Measurements from ENCODE around the gene GATA3. TPM values are rescaled to one million over a fixed set of nuclear protein-coding genes. Genes with fewer than 3 reads are reported as not detected.
"Not testable (repeated sequence)": the region's sequence is repeated elsewhere in the genome, so short reads cannot be mapped to it uniquely, and the experiment has no call there.

Gene GATA3
- total RNA-seq = 1.7 and 2.5 TPM in 2 replicates

DNA sequence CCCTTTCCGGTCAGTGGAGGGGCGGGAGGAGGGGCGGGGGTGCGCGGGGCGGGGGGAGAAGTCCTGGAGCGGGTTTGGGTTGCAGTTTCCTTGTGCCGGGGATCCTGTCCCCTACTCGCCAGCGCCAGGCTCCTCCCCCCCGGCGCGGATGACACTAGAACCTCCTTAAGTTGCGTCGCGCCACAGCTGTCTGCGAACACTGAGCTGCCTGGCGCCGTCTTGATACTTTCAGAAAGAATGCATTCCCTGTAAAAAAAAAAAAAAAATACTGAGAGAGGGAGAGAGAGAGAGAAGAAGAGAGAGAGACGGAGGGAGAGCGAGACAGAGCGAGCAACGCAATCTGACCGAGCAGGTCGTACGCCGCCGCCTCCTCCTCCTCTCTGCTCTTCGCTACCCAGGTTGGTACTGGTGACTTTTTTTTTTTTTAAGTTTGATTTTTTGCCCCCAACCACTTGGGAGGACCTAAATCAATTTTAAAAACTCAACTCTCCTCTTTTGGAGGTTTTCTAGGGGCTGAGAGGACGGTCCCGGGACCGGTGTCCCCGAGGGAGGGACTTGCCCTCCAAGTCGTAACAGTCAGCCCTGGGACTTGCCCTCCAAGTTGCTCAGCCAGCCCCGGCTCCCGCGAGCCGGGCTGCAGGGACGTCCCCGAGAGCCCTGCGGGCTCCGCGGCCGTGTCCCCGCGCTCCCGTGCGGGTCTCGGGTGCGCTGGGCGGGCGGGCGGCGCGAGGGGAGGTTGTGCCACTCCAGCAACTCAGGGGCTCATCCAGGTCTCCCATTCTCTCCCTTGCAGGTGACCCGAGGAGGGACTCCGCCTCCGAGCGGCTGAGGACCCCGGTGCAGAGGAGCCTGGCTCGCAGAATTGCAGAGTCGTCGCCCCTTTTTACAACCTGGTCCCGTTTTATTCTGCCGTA lies at the start of gene GATA3:
GATA3 (plus strand) TSS at position 195 of the 914 bp plus-strand sequence. CDS start 968 bp downstream, outside the sequence.
- no peak for DNase-seq (ENCODE audit: extremely low read depth, low read depth, low spot score)

DNA sequence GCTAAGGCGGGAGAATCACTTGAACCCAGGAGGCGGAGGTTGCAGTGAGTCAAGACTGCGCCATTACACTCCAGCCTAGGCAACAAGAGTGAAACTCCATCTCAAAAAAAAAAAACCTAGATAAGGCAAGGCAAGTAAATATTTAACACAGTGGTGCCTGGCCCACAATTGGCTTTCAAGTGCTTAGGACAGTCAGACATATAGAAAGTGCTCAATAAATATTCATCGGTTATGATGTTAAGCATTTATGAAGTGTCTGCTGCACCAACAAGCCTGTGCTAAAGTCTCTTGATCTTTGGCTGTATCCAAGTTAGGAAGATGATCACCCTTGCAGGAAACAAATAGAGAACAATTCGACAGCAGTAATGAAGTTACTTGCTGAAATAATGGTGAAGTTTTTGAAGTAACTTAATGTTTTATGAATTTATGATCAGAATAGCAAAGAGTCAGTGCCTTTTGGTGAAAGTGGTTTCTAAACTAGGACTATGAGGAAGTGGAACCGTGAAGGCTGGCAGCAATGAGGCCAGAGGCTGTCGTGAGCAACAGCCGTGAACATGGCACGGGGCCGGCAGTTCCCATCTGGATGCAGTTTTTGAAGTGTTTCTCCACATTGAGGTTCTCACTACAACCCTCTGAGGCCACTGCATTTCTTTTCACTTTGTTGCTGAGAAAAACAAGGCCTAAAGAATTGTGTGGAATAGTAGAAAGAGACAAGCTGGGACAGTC lies 48.1 kb upstream of the GATA3 start:
- no peak for DNase-seq (ENCODE audit: extremely low read depth, low read depth, low spot score)

DNA sequence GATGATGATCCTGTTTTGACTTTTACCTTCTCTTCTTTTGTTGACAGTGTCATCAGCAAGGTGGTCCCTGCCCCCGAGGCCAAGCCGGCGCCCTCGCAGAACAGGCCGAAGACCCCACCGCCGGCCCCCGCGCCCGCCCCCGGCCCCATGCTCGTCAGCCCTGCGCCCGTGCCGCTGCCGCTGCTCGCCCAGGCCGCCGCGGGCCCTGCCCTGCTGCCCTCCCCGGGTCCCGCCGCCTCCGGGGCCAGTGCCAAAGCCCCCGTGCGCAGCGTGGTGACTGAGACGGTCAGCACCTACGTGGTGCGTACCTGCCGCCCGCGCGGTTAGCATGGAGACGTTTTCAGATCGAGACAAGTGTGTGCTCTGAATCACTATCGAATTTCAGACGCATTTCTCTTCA lies 45.5 kb upstream of the GATA3 start:
- DNase-seq (ENCODE audit: extremely low read depth, low read depth, low spot score) = no peak

DNA sequence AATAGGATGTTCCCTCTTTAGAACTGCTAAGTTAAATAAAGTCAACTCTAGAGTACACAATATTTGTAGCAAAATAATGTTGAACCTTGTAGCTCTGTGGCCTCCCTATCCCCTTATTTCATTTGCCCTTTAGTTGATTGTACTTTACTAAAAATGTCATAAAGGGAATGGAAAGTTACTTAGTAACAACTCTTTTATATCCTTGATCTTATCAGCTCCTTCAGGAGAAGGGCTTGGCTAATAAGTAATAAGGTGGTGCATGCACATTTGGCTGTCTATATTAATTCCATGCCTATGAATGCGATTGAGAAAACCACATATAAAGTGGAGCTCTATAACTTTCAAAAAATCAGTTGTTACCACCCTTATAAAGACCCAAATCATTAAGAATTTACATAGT lies 41.5 kb upstream of the GATA3 start:
- no peak for DNase-seq (ENCODE audit: extremely low read depth, low read depth, low spot score)

DNA sequence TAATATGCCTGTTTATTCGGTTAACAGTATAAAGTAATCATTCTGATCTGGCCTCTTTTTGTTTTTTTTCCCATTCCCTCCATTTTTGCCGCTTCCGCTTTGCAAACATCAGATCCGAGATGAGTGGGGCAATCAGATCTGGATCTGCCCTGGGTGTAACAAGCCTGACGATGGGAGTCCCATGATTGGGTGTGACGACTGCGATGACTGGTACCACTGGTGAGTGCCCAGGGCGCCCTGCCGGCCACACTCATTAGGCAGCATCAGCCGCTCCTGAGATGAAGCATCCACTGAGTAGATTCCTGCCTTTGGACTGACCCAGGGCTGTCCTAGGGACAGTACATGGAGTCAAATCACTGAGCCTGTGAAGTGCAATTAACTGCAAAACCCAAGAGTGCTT lies 40.9 kb upstream of the GATA3 start:
- DNase-seq (ENCODE audit: extremely low read depth, low read depth, low spot score) = no peak

DNA sequence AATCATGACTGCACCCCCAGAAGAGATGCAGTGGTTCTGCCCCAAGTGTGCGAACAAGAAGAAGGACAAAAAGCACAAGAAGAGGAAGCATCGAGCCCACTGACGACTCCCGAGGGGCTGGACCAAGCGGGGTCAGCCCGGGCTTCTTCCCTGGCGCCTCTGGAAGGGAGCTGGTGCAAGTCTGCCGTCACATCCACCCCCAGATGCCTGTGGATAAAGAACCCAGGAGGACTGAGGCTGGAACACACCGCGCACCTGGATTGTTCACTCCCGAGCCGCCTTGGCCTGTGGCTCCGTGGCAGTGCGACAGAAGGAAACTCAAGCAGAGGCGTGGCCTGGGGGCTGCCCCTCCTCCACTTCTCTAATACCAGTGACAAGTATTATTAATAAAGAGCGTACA lies 39.8 kb upstream of the GATA3 start:
- DNase-seq (ENCODE audit: extremely low read depth, low read depth, low spot score) = no peak

DNA sequence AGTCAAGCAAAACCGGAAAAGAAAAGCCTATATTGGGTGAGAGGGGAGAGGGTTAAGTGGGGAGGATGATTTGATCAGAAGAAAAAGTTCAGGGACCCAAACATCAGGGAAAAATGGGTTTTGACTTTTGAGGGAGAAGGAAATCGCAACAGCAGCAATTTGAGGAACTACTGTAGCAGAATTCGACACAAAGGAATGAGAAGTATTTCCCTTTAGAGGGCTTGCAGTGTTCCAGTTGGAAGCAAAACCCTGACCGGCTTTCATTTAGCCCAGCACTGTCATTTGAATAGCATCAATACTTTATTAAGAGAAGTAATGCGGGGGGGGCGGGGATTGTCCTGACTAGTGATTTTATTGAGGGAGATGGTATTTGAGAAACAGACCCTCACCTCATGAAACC lies 37.2 kb upstream of the GATA3 start:
- DNase-seq (ENCODE audit: extremely low read depth, low read depth, low spot score) = no peak

DNA sequence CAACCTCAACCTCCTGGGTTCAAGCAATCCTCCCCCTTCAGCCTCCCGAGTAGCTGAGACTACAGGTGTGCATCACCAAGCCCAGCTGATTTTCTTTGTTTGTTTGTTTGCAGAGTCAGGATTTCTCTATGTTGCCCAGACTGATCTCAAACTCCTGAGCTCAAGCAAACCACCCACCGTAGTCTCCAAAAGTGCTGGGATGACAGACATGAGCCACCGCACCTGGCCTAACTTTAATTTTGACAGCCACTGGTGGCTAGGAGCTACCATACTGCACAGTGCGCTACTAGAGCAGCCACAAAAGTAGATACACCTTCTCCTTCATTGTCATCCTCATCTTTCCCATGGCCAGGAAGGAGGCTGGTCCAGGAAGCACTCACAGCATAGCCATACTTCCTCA lies 31.2 kb upstream of the GATA3 start:
- DNase-seq (ENCODE audit: extremely low read depth, low read depth, low spot score) = no peak

DNA sequence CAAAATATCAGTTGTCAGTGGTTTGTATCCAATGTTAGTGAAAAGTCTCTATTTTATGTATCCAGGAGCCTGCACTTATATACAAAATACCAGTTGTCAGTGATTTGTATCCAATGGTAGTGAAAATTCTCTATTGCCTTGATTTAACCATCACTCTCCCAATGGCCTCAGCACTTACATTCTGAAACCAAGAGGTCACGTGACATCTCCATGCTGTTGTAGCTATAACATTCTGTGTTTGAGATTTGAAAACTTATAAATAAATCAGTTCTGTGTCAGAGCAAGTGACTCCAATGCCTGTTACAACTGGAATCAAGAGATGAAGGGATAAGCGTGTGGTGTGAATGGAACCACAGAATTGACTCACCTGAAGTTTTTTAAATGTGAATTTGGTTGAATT lies 30.6 kb upstream of the GATA3 start:
- DNase-seq (ENCODE audit: extremely low read depth, low read depth, low spot score) = no peak

DNA sequence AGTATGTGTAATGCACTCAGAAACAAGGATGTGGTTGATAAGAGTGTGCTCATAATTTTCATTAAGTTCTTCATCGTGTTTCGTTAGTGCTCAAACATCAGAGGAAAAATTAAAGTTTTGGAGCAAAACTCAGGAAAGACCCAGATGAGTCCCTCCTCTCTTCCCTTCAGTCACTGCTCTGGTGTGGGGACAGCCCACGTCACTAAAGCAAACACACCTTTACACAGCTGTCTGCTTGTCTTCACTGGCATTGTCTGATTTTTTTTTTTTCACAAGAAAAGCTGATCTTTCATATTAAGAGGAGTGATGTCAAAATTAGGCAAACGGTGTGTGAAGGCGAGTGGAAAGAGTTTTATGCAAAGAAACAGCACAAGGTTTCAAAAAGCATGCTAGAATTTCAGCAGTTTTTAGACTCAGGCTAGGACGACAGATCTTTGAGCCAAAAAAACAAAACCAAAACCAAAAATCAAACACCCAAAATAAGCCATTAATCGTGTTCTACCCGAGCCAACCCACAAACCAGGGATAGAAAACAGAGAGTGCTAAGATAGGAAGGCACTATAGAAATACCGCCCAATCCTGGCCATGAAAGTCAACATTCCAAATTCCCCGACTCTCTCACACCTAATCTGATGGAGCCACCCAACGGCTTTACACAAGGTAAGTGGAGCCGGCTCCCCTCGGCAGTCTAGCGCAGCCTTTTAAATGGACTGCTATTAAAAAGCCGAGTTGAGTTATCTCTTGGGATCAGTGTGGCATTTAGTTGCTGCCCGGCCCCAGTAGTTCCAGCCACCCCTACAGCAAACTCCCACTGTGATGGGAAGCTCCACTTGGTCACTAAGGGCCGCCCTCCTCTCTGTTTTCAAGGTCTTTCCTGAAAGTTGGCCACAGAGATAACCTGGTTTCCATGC lies 27.9 kb upstream of the GATA3 start:
- DNase-seq (ENCODE audit: extremely low read depth, low read depth, low spot score) = no peak

DNA sequence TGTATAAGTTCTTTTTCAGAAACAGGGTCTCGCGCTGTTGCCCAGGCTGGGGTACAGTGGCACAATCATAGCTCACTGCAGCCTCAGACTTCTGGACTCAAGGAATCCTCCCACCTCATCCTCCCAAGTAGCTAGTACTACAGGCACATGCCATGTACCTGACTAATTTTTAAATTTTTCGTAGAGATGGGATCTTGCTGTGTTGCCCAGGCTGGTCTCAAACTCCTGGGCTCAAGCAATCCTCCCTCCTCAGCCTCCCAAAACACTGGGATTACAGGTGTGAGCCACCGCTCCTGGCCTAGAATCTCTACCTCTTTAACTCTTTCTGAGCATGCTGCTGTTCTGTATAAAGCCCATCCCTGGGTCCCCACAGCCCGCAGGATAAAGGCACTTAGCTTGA lies 23.3 kb upstream of the GATA3 start:
- not testable (repeated sequence) for DNase-seq (ENCODE audit: extremely low read depth, low read depth, low spot score)

DNA sequence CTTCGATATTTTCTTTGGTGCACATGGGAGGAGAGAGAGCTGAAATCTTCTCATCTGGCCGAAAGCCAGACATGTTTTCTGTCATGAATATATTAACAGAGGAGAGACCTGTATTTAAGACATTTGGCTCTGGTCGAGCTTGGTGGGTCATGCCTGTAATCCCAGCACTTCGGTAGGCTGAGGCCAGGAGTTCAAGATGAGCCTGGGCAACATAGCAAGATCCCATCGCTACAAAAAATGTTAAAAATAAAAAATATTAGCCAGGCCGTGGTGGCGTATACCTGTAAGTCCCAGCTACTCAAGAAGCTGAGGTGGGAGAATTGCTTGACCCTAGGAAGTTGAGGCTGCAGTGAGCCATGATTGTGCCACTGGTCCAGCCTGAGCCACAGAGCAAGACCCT lies 21.9 kb upstream of the GATA3 start:
- DNase-seq (ENCODE audit: extremely low read depth, low read depth, low spot score) = no peak

DNA sequence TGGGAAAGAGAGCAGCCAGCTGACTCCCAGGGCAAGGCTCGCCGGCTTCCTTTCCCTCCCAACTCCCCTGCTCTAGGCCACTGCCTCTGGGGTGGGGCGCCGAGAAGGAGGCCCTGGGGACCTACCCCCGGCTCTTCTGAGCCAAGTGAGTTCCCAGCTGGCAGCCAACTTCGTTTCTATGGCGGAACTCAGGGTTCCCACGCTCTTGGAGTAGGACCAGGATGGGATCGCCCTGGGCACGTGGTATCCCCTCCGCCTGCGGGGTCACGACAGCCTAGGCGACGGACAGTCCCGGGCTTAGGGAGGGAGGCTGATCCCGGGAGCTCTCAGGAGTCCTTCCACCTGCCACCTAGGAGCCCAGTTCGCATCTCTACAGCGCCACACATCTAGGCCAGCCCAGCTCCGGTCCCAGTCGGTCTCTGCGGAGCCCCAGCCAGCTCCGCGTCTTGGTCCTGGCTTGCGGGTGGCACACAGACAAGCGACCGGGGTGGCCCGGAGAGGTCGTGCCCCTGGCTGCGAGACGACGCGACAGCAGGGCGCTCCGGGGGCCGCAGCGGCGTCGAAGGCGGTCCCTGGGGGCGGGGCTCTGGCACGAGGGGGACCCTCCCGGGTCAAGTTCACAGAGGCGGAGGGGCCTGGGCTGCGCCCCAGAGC lies 20.5 kb upstream of the GATA3 start:
- DNase-seq (ENCODE audit: extremely low read depth, low read depth, low spot score) = no peak

DNA sequence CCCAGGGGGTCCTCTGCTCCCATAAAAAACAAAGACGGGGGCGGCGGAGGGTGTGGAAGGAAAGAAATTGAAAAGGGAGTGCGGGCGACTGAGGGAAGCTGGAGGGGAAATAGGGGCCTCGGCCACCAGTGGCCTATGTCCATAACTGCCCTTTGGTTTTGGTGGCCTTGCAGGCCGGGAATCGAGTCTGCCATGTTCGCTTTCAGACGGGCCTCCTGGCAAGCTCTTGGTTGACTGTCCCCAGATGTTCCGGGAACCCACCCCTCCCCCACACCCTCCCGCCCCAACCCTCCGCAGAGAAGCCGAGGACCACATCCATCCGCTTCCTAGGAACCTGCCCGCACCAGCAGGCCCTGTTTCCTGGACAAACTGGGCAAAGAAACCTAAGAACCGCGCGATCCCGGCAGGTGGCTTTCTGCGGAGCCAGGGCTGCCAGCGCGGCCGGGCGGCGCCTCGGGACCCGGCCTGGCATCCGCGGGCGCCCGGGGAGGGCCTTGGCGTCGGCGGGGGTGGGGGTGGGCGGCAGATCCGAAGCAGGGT lies 20.0 kb upstream of the GATA3 start:
- no peak for DNase-seq (ENCODE audit: extremely low read depth, low read depth, low spot score)

DNA sequence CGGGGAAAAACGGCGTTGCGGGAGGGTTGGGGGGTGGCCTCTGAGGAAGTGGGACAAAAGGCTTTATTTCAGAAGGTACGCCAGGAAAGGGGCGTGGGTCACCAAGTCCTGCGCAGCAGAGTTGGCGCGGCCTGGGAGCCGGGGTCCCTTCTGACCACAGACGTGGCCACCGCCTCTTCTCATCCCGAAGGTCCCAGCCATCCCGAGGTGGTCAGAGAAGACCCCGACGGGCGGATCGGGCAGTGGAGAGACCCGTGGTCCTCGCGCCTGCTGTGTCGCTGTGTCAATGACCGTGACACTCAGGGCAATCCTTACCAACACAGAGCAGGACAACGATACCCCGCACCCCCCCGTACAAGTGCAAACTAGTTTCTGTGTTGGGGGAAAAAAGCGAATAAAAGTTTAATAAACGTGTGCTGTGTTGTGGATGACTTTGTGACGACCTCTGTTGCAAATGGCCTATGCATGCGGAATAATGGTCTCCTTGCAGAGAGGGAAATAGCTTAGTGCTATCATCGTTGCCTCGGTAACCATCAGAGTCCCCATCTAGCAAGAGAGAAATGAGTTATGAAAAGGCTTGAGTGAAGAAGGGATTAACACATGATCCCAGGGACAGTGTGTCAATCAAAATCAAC lies 19.4 kb upstream of the GATA3 start:
- no peak for DNase-seq (ENCODE audit: extremely low read depth, low read depth, low spot score)

DNA sequence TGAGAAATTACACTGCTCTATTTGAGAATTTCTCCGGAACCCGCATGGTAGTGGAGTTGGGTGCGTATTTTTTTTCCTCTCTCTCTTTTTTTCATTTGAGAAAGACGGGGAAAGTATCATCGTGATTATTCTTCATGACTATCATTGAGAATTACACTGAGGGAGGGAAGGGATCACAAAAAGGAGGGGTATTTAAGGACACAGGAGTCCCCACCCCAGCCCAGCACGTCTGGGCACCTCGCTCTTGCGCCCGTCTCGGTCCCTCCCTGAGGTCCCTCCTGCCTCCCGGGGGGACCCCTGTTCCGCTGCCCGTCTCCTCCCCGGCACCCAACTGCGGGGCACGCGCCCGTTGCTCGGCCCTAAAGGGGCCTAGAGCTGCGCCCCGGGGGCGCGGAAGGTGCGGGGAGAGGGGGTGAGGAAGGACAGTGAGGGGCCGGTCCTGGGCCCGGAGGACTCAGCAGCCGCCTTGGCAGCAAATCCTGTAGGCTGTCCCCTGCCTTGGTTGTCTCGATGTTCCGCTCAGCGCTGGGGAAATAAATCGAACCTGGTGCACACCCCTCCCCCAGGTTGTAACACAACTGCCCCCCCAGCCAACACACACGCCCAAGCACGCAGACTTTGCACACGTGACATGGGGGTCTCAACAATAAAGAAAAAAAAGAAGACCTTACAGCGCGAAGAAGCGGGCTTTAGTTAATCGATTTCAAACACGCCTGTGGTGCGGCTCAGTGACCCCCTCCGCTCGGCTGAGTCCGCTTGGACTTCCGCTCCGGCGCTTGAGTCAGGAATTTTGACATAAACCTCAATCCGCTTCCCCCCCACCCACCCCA lies 18.6 kb upstream of the GATA3 start:
- DNase-seq (ENCODE audit: extremely low read depth, low read depth, low spot score) = no peak

DNA sequence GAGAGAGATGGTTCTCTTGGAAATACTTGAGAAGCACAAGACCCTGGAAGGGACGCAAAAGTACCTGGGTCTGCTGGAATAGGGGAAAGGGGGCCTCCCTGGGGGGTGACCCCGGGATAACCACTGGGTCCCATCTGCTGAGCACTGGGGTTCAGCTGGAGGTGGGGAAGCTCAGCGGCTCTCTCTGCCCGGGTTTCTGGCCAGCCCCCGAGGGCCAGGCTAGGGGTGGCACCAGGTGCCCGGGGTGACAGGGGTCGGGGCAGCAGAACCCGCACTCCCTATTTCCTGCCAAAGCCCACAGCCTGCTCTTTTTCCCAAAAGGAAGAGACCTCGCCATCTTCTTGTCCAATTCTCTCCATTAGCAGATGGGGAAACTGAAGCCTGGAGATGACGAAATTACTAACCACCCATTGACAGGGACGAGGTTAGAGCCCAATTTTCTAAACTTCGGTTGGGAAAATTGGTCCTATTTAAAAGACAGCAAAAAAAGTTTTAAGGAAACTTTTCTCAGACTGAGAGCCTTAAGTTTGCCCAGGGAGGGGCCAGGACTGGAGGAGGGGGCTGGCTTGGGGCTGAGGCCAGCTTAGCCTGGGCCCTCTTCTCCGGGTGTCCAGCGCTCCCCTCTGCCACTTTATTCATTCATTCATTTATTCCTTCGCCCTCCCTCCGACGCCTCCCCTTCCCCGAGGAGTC lies 17.8 kb upstream of the GATA3 start:
- no peak for DNase-seq (ENCODE audit: extremely low read depth, low read depth, low spot score)

DNA sequence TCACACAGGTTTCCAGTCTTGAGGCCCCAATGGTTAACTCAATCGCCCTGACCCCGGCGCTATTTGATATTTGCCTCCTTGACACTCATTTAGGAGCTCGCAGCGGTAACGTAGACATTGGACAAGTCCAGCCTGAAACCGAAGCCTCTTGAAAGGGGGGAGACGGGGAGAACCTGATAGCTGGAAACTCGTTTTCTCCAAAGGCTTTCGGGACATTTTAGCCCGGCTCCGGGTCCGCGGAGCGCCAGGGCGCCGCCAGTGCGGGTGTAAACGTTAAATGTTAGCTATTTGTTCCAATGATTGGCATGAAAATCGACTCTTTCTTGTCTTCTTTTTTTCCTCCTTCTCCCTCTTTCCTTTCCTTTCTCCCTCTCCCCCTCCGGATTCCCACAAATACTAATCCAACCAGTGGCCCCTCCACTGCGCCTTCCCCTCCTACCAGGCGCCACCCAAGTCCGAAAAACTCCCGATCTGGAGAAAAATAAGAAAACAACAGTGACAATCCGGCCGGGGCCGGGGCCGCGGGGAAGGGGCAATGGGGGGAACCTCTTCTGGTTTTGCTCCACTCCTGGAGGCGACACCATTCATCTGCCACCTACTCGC lies 17.2 kb upstream of the GATA3 start:
- DNase-seq (ENCODE audit: extremely low read depth, low read depth, low spot score) = no peak
